ENCODE results near the gene COMMD1. TPM values are rescaled to one million over a fixed set of nuclear protein-coding genes. Genes with fewer than 3 reads are reported as not detected.

Gene COMMD1
- total RNA-seq, 4 donors from 2014 or later: 8.5 to 80.7 (median 48.2) TPM

- no peak overlapping the region for H3K4me3 ChIP-seq
- intact Hi-C loops (cut with DNase I; ENCODE audit: low total_unique reads): no loop called here
- H3K4me1 ChIP-seq: no peaks in the 10 kb centered on the region
These were observed 270.3 kb downstream of the COMMD1 start for GRCh38 chr2:62175728-62176127.

GRCh38 chr2:62176801-62177200, 271.3 kb downstream of the COMMD1 start:
- H3K27ac ChIP-seq: no peak overlapping the region
- no peaks in the 10 kb centered on the region for H3K36me3 ChIP-seq
- DNase-seq: no peak
- no peaks in the 10 kb centered on the region for H3K27me3 ChIP-seq
- TF ChIP-seq POLR2A (IDR thresholded peaks at IDR 0.05) (no peak), CTCF (IDR thresholded peaks at IDR 0.05) (no peak)
- intact Hi-C loops (cut with DNase I; ENCODE audit: low total_unique reads): no loop called here
- H3K9me3 ChIP-seq: no peaks in the 10 kb centered on the region
- no peaks in the 10 kb centered on the region for H3K4me1 ChIP-seq
- H3K4me3 ChIP-seq: no peak overlapping the region

More at GRCh38 chr2:62175728-62176127, 270.3 kb downstream of the COMMD1 start:
- TF ChIP-seq CTCF (IDR thresholded peaks at IDR 0.05) (no peak), POLR2A (IDR thresholded peaks at IDR 0.05) (no peak)
- Histone ChIP-seq H3K9me3 (no peaks in the 10 kb centered on the region), H3K27me3 (no peaks in the 10 kb centered on the region), H3K27ac (no peak overlapping the region), H3K36me3 (no peaks in the 10 kb centered on the region)
- no peak for DNase-seq

DNA sequence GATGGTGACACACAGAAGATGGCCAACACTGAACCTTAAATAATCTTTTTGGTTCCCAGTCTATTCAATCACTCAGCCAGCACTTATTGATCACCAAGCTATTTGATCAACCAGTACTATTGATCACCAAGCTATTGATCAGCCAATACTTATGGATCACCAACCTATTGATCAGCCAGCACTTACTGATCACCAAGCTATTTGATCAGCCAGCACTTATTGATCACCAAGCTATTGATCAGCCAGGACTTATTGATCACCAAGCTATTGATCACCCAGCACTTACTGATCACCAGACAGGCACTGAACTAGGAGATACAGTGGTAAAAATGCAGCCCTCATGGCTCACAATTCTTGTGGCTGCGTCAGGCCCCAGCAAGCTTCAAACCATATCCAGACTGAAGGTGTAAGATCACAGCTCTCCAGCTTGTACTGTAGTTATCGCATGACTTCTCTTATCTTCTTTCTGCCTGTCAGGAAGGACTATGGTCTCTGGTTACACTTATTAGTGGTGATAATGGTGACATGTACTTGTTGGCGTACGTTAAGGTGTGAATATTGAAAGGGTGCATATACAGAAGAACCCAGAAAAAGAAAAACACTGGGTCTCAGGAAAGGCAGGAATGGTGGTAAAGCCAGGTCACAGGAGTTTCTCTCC, 272.0 kb downstream of the COMMD1 start:
- TF ChIP-seq CTCF (IDR thresholded peaks at IDR 0.05) (no peak), POLR2A (IDR thresholded peaks at IDR 0.05) (no peak)
- DNase-seq: no peak
- Histone ChIP-seq H3K9me3 (no peaks in the 10 kb centered on the region), H3K4me3 (no peak overlapping the region), H3K27me3 (no peaks in the 10 kb centered on the region), H3K4me1 (no peaks in the 10 kb centered on the region), H3K27ac (no peak overlapping the region), H3K36me3 (no peaks in the 10 kb centered on the region)
- intact Hi-C loops (cut with DNase I; ENCODE audit: low total_unique reads): no loop called here

DNA sequence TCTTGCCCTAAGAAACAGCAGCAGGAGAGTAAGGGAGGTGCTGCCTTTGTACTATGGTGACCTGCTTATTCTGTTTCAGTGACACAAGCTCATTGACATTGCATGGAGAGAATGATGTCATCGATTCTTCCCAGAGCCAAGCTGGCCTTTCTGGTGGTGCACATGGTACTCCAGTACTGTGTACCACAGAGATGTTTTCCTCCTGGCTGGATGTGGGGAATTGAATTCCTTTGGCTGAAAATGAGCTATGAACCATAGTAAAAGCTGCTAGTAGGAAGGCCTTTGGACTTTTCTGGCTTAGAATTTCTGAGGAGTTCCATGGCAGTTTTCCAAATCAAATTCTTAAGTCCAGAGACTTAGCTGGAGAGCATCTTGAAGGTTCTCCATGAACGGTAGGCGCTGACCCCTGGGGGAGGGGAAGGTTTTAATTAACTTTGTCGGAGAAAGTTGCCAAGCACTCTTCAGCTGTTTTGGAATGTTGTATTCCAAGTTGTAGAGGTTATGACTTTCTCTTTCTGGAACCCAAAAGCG, 273.3 kb downstream of the COMMD1 start:
- Histone ChIP-seq H3K27me3 (no peaks in the 10 kb centered on the region), H3K27ac (peak overlapping the region; percentile 19), H3K4me3 (no peak overlapping the region), H3K36me3 (no peaks in the 10 kb centered on the region), H3K4me1 (no peaks in the 10 kb centered on the region), H3K9me3 (no peaks in the 10 kb centered on the region)
- TF ChIP-seq POLR2A (IDR thresholded peaks at IDR 0.05): no peak
- TF ChIP-seq CTCF (IDR thresholded peaks at IDR 0.05): no peak
- intact Hi-C loops (cut with DNase I; ENCODE audit: low total_unique reads): no loop called here
- DNase-seq: peak; percentile 41 to 43

DNA sequence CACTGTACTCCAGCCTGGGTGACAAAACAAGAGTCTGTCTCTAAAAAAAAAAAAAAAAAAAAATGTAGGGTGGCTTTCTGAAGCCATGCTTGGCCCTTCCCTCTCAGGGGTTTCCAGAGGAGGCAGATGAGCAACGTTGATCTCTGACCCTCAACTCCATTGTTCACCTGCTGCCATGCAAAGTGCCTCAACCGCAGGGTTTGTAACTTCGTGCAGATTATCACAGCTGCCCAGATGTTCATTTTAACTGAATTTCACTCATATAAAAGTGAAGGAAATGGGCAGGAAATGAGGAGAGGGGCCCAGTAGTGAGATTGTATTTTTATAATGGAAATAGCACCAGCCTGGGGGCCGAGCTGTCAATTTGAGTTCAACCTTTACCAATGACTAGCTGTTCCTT, 275.5 kb downstream of the COMMD1 start:
- Histone ChIP-seq H3K27ac (no peak overlapping the region), H3K27me3 (no peaks in the 10 kb centered on the region), H3K9me3 (no peaks in the 10 kb centered on the region), H3K4me3 (no peak overlapping the region), H3K36me3 (no peaks in the 10 kb centered on the region), H3K4me1 (no peaks in the 10 kb centered on the region)
- intact Hi-C loops (cut with DNase I; ENCODE audit: low total_unique reads): no loop called here
- DNase-seq: no peak
- no peak for TF ChIP-seq POLR2A (IDR thresholded peaks at IDR 0.05)
- TF ChIP-seq CTCF (IDR thresholded peaks at IDR 0.05): no peak

All from uterus (tissue), 4 donors.